ENCODE measurements around the gene KCNT2. TPM values are rescaled to one million over a fixed set of nuclear protein-coding genes. Genes with fewer than 3 reads are reported as not detected.

The KCNT2 gene
- total and polyA plus RNA-seq, 9 of the 15 experiments (the other 6 are each of a cell fraction or from before 2014, with no cell fraction given) = 0.13 to 0.73 (median 0.28) TPM

DNA sequence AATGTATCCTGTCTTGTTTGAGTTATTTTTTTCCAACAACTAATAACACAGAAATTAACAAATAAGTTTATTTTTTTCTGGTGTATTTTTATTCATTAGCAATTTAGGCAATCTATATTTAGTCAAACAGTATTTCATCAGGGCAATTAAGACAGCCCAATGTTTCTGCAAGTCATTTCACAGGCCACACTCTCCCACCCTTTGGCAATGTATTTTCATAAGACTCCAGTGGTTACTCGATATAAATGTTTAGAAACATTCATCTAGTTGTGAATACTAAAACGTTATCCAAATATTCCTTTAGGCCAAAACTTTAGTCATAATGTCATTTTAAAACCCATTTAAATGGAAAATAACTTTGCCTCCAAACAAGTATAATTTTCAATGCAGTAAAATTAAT lies 142.1 kb downstream of the KCNT2 start:
- Histone ChIP-seq H3K9ac (ENCODE audit: insufficient read depth in 1 of 2, low read depth in 2 of 2, low read length in 2 of 2) (no peak overlapping the region), H3K4me3 (no peak overlapping the region), H2AFZ (ENCODE audit: low read depth, low read length) (no peak overlapping the region), H3K4me2 (ENCODE audit: insufficient read depth, low read length) (no peak overlapping the region), H3K4me1 (replicated peaks in 1 of 2; ENCODE audit: control insufficient read depth in 2 of 2, insufficient read depth in 2 of 2, low read length in 2 of 2) (no peaks in the 10 kb centered on the region), H3K79me2 (ENCODE audit: control insufficient read depth, insufficient read depth, low read length) (no peaks in the 10 kb centered on the region), H3K9me3 (replicated peaks; ENCODE audit: control insufficient read depth, insufficient read depth, low read depth, low read length) (no peaks in the 10 kb centered on the region), H4K20me1 (replicated peaks; ENCODE audit: control insufficient read depth, insufficient read depth, low read length) (no peaks in the 10 kb centered on the region), H3K27me3 (ENCODE audit: control insufficient read depth in 2 of 2, insufficient read depth in 2 of 2, low read length in 2 of 2) (no peaks in the 10 kb centered on the region), H3K36me3 (ENCODE audit: control insufficient read depth, insufficient read depth, low read length) (no peaks in the 10 kb centered on the region), H3K9me1 (ENCODE audit: control insufficient read depth, insufficient read depth, low read length) (no peaks in the 10 kb centered on the region), H3K27ac (ENCODE audit: extremely low read depth, low read depth, low read length) (no peak overlapping the region)
- ATAC-seq (no peak), FAIRE-seq (no peak), DNase-seq (ENCODE audit: extremely low read depth in 1 of 4, low spot score in 3 of 4) (no peak)
- TF ChIP-seq, protein P1, sequence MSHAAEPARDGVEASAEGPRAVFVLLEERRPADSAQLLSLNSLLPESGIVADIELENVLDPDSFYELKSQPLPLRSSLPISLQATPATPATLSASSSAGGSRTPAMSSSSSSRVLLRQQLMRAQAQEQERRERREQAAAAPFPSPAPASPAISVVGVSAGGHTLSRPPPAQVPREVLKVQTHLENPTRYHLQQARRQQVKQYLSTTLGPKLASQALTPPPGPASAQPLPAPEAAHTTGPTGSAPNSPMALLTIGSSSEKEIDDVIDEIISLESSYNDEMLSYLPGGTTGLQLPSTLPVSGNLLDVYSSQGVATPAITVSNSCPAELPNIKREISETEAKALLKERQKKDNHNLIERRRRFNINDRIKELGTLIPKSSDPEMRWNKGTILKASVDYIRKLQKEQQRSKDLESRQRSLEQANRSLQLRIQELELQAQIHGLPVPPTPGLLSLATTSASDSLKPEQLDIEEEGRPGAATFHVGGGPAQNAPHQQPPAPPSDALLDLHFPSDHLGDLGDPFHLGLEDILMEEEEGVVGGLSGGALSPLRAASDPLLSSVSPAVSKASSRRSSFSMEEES (CRISPR knock-in tag; IDR thresholded peaks at IDR 0.05) = no peak
- TF ChIP-seq ZFP30 (CRISPR knock-in tag; IDR thresholded peaks at IDR 0.05; ENCODE audit: borderline replicate concordance) (no peak), MTA3 (IDR thresholded peaks at IDR 0.05; ENCODE audit: borderline replicate concordance) (no peak), GTF2F1 (IDR thresholded peaks at IDR 0.05; ENCODE audit: low read depth, low read length) (no peak), ZNF384 (IDR thresholded peaks at IDR 0.05; ENCODE audit: low read depth, low read length) (no peak), MCM2 (IDR thresholded peaks at IDR 0.05; ENCODE audit: low read depth) (no peak), FOXA1 (IDR thresholded peaks at IDR 0.05; ENCODE audit: borderline replicate concordance) (no peak), ERF (CRISPR knock-in tag; IDR thresholded peaks at IDR 0.05) (no peak), CBX1 (IDR thresholded peaks at IDR 0.05; ENCODE audit: low read depth) (no peak), NR2C2 (CRISPR knock-in tag; IDR thresholded peaks at IDR 0.05) (no peak), NR2C2 (tag; IDR thresholded peaks at IDR 0.05) (no peak), ZNF121 (CRISPR knock-in tag; conservative IDR thresholded peaks at IDR 0.05) (no peak), PTBP1 (IDR thresholded peaks at IDR 0.05; ENCODE audit: low read depth, low read length) (no peak), RBM39 (optimal IDR thresholded peaks at IDR 0.05; ENCODE audit: low read depth, low read length) (no peak)
- TF ChIP-seq, protein P2, sequence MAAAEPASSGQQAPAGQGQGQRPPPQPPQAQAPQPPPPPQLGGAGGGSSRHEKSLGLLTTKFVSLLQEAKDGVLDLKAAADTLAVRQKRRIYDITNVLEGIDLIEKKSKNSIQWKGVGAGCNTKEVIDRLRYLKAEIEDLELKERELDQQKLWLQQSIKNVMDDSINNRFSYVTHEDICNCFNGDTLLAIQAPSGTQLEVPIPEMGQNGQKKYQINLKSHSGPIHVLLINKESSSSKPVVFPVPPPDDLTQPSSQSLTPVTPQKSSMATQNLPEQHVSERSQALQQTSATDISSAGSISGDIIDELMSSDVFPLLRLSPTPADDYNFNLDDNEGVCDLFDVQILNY (CRISPR knock-in tag; IDR thresholded peaks at IDR 0.05) = no peak
- WGBS (ENCODE audit: insufficient coverage, low coverage, missing lambda C conversion rate) = 22% methylated on average over 2 of the region's 2 CpGs
- ChIA-PET POLR2A (no interaction called here), CTCF (ENCODE audit: low intra/inter-chr PET ratio) (no interaction called here)
- BruUV-seq (replicated peaks) = no TSS peak
- intact Hi-C loops (cut with micrococcal nuclease) (no loop called here), in situ Hi-C loops (cut with MboI) (no loop called here)
